Endometrial microvascular endothelial cells (primary cell): Measurements from ENCODE around the gene TNFAIP6. TPM values are rescaled to one million over a fixed set of nuclear protein-coding genes. Genes with fewer than 3 reads are reported as not detected.
"Not testable (repeated sequence)": the region's sequence is repeated elsewhere in the genome, so short reads cannot be mapped to it uniquely, and the experiment has no call there.

Experiments used
- in situ Hi-C: cut with HindIII; loops from 2 replicates; pipeline ENCODE4 v1.10.0; 2017; ENCODE audit warnings: low sequenced_read_pairs, low pct_unique_long_range_greater_than_20kb; ENCODE audit errors: inconsistent ontology term
- total RNA-seq: library from RNA; depleted of rRNA; stranded (reverse); fragments of >200 nt; gene quantifications from one replicate; pipeline ENCODE4 v1.2.3, GENCODE V29; 2015; ENCODE audit errors: inconsistent ontology term

The TNFAIP6 gene
- total RNA-seq, result not detected

DNA sequence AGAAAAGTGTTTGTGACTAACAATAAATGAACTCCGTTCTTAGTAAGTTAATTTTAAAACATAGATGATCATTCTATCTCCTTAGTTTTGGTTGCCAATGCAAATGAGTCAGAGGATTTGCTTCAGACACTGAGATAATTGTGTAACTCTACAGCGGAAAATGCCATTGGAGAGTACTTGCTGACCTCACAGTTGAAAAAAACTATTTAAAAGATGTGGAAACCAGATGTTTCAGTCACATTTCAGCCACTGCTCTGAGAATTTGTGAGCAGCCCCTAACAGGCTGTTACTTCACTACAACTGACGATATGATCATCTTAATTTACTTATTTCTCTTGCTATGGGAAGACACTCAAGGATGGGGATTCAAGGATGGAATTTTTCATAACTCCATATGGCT lies at the start of gene TNFAIP6:
TSS of gene TNFAIP6 (plus strand) at position 234 of the 400 bp plus-strand sequence. CDS start at position 309, 75 bp downstream.
- in situ Hi-C loops, result no loop called here

GRCh38 chr2:151310313-151310712 lies 47.1 kb upstream of the TNFAIP6 start:
- in situ Hi-C loops, result not testable (repeated sequence)

DNA sequence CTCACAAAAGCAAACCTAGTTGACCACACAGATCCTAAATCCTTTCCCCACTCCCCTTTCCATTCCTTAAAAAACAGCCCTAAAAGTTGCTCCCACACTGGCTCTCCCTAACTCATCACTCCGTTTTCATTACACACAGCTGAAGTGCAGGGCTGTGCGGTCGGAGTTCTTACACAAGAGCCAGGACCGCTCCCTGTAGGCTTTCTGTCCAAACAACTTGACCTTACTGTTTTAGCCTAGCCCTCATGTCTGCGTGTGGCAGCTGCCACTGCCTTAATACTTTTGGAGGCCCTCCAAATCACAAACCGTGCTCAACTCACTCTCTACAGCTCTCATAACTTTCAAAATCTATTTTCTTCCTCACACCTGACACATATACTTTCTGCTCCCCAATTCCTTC lies 45.0 kb upstream of the TNFAIP6 start:
- in situ Hi-C loops, result not testable (repeated sequence)

GRCh38 chr2:151315381-151315903 lies 42.0 kb upstream of the TNFAIP6 start:
- in situ Hi-C loops, result no loop called here

DNA sequence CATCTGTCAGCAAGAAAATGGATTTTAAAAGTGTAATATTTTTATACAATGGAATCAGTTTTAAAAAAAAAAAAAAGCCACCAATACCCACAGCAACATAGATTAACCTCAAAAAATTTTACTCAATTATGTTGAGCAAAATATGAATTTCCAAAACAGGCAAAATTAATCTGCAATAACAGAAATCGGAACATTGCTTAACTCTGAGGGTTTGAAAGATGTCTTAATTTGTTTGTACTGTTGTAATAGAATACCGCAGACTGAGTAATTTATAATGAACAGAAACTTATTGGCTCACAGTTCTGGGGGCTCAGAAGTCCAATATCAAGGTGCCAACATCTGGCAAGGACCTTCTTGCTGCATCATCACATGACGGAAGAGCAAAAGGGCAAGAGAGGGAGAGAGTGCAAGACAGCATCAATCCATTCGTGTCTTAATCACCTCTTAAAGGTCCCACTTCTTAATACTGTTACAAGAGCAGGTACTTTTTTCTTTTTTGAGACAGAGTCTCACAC lies 31.8 kb upstream of the TNFAIP6 start:
- in situ Hi-C loops, result no loop called here

DNA sequence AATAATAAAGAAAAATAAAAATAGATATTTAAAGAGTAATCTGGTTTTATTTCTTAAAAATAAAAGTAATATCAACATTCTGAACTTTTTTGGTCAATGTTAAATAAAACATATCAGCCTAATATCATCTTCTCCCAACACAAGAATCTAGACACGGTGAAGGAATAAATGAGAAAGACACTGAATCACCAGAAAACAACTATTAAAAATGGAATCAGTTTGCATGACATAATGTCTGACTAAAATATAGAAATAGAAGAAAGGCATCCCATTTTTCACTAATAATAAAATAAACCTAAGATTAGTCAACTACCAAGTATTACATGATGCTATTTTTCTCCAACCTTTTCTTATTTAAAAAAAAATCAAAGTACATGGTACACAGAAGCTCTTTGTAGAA lies 30.8 kb upstream of the TNFAIP6 start:
- in situ Hi-C loops, result no loop called here

DNA sequence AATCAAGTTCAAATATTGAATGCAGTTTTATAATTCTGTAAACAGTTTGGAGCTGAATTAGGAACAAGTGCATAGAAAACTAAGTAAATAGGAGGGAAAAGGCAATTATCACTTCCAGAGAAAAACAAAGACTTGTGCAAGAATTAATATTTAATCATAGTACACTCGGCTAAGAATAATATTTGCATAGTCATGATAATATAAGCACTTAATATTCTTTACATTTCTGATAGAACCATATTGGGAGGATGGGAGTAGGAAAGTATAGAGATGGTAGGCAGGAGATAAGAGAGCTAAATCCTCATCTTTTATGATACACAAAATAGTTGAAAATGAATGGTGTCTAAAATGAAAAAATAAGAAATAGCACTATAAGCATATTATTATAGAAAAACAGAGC lies 27.4 kb upstream of the TNFAIP6 start:
- in situ Hi-C loops, result no loop called here

- in situ Hi-C loops, result no loop called here
Observed at GRCh38 chr2:151333083-151333482, 24.3 kb upstream of the TNFAIP6 start.

GRCh38 chr2:151334082-151334815 lies 23.1 kb upstream of the TNFAIP6 start:
- in situ Hi-C loops, result no loop called here

- in situ Hi-C loops, result no loop called here
Observed at GRCh38 chr2:151336863-151337371, 20.5 kb upstream of the TNFAIP6 start.

- in situ Hi-C loops, result no loop called here
Observed at GRCh38 chr2:151337643-151338042, 19.7 kb upstream of the TNFAIP6 start.

DNA sequence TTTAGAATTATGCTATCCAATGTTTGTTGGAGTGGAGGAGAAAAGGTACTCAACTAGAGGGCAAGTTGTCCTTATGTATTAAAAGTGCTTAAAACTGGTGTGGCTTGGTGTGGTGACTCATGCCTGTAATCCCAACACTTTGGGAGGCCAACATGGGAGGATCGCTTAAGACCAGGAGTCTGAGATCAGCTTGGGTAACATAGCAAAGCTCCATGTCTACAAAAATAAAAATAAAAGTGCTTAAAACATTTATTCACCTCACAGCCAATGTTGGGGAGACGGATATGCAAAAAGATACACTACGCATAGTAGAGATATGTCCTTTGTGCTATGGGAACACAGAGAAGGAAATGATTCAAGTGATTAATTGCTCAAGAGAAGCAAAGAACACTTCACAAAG lies 19.3 kb upstream of the TNFAIP6 start:
- in situ Hi-C loops, result no loop called here

- in situ Hi-C loops, result no loop called here
Observed at GRCh38 chr2:151343073-151343472, 14.3 kb upstream of the TNFAIP6 start.

- in situ Hi-C loops, result not testable (repeated sequence)
Observed at GRCh38 chr2:151344191-151344590, 13.2 kb upstream of the TNFAIP6 start.

DNA sequence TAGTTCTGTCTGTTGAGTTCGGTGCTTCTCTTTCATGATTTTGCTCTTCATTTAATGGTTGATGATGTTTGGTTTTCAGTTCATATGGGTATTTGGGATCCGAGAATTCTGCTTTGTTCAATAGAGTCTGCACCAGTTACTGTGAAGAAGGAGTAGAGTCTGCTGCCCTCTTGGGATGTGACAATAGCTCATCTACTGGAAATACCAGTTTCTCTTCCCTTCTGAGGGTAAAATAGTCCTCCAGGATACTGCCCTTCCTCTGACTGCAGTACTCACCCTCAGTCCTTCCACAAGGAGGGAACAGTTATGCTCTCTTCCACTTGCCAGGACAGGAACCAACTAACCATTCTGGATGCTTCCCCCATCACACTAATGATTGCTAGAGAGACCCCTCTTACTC lies 12.5 kb upstream of the TNFAIP6 start:
- in situ Hi-C loops, result no loop called here

DNA sequence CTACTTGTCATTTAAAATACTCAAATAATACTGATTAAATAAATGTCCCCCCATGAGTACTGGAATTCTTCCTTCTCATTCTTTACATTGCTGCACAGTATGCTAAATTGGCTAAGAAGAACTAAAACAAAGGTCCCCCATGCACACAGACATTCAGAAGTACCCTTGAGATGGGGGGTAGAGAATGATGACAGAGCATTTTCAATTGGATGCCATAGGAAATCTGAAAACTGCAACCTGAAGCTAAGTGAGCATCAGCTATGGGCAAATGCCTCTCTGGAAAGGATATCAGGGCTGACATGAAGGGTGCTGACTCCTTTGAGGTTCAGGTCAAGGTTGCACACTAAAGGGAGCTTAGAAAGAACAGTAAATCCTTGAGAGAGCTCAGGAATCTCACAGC lies 10.1 kb upstream of the TNFAIP6 start:
- in situ Hi-C loops, result no loop called here

DNA sequence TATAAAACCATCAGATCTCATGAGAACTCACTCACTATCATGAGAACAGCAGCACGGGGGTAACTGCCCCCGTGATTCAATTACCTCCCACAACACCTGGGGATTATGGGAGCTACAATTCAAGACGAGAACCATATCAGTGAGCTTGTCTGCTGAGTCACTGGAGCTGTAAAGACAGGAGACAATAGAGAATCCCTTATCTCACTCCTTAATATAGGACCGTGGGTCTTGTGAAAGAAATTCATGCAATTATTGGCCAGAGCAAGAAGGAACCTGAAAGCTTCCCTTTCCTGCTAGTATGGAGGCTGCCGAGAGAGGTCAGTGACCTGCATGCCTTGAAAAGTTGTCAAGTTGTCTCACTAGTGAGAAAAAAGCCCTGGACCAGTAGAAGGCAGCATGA lies 9.5 kb upstream of the TNFAIP6 start:
- in situ Hi-C loops, result no loop called here

- in situ Hi-C loops, result no loop called here
Observed at GRCh38 chr2:151350579-151351195, 6.7 kb upstream of the TNFAIP6 start.

- in situ Hi-C loops, result no loop called here
Observed at GRCh38 chr2:151353995-151354394, 3.4 kb upstream of the TNFAIP6 start.

DNA sequence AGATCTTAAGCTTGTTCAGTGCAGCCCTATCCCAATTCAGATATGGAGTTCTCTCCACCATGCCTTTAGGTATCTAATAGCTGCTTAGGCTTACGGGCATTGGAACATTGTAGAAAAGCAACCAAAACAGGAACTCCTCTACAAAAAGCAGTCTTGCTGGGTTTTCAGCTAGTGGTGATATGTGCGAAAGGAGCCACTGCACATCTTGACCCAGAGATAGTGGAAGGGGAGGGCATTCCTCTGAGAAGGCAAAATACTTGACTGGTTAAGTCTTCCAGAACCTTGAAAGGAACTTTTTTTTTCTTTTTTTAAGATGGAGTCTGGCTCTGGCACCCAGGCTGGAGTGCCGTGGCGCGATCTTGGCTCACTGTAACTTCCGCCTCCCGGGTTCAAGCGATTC lies 2.6 kb upstream of the TNFAIP6 start:
- in situ Hi-C loops, result no loop called here
